Sciatic nerve (tissue), 2 donors: ENCODE results near the gene CST2. TPM values are rescaled to one million over a fixed set of nuclear protein-coding genes. Genes with fewer than 3 reads are reported as not detected.
"Not testable (repeated sequence)": the region's sequence is repeated elsewhere in the genome, so short reads cannot be mapped to it uniquely, and the experiment has no call there.

Experiments used
- ATAC-seq: fragments of 200-7000 bp; cut with Tn5 transposase; one replicate; pipeline ENCODE4 v1.9.1; 2020; ENCODE audit warnings: mild to moderate bottlenecking, moderate library complexity
- DNase-seq: peaks from one replicate; pipeline ENCODE4 v3.0.0-alpha.2; 2020; ENCODE audit warnings: low spot score
- intact Hi-C: fragments of 100-400 bp; cut with DNase I; formaldehyde crosslinking; loops from one replicate; pipeline ENCODE4 v1.14.2; 2022
- total RNA-seq: library from RNA; stranded (reverse); fragmentation: NEBNext Ultra II Directional; extraction: Animal tissue kit (Norgen Biotek cat#: 25700); gene quantifications from one replicate; pipeline ENCODE4 v1.2.1, GENCODE V29; 2021
- donor health status: DM: no; HTN: no; CAD: no.
- donor health status: DM: no; HTN: no; CAD: no.

Gene CST2
- not detected for total RNA-seq

DNA sequence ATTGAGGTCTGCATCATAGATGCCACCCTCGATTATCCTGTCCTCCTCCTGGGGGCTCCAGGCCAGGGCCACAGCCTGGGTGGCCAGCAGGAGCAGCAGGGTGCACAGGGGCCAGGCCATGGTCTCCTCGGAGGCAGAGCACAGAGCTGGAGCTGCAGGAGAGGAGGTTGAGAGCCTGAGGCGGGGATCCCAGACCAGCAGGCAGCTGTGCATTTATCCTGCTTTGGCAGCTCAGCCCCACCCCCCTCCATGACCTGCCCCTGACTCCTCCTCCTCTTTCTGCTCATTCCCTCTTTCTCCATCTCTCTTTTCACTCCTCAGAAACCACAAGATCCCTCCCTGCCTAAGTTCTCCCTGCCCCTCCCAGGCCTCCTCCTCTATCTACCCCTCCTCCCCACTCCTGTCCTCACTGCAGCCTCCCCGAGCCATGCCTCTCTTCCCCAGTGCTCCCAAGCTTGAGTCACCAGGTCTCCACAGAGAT is at the start of gene CST2:
CST2 (minus strand) TSS at position 189 of the 481 bp plus-strand sequence; CDS start at position 120, 69 bp downstream.
- intact Hi-C loops = no loop called here
- peak; percentile 16 for ATAC-seq
- no peak for DNase-seq

- DNase-seq (no peak), ATAC-seq (no peak)
- intact Hi-C loops = no loop called here
These were observed 49.2 kb upstream of the CST2 start for GRCh38 chr20:23875606-23876237.

GRCh38 chr20:23874747-23875146 is 48.2 kb upstream of the CST2 start:
- ATAC-seq (no peak), DNase-seq (no peak)
- intact Hi-C loops = no loop called here

- ATAC-seq = no peak
- no peak for DNase-seq
- intact Hi-C loops = no loop called here
These were observed 47.0 kb upstream of the CST2 start for GRCh38 chr20:23873370-23874015.

- intact Hi-C loops = no loop called here
- no peak for ATAC-seq
- DNase-seq = no peak
These were observed 45.5 kb upstream of the CST2 start for GRCh38 chr20:23872065-23872464.

GRCh38 chr20:23870461-23870860 is 43.9 kb upstream of the CST2 start:
- intact Hi-C loops = no loop called here
- no peak for DNase-seq
- ATAC-seq = no peak

DNA sequence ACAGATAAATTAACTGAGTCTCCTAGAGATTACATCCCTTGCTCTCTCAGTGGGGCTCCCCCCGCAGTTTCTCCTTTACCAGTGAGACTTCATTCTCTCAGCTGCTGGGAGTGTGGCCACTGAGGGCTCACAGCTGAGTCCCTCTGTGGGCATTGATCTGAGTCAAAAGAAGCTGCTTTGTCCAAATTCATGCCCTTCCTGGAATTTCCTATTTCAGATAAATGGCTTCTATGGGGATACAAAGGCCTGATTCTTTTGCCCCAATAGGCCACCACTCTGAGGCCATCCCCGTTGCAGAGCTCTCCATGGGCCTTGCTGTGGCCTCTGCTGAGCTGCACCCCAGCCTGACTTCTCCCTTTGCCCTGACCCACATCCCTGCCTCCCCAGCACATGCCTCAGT is 43.0 kb upstream of the CST2 start:
- DNase-seq (no peak), ATAC-seq (no peak)
- intact Hi-C loops = no loop called here

- DNase-seq (no peak), ATAC-seq (no peak)
- intact Hi-C loops = no loop called here
These were observed 41.8 kb upstream of the CST2 start for GRCh38 chr20:23868321-23868720.

DNA sequence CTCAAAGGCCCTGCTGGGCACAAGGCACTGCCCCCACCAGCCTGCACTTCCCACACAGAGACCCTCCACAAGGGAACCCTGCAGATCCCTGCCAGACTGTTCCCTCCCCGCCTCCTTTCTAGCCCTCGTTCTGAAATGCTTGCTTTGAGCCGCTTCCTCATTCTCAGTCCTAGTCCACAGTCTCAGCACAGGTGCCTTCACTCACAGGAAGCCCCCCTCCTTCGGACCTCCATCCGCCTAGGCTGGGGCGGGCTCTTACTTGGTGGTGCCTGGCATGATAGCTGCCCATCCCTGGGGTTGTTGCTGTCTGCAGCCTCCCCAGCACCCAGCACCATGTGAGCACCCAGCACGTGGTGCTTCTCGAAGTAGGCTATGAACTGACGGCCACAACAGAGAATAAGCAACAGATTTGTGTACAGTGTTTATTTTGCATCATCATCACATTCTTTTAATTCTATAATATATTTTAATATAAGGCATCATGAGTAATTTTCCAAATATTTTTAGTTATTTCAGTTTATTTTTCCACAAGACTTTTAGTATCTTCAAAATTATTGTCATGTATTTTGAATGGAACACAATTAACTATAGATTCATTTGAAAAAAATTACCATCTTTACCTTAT is 40.7 kb upstream of the CST2 start:
- ATAC-seq (no peak), DNase-seq (no peak)
- intact Hi-C loops = no loop called here

- intact Hi-C loops, DNase-seq: not testable (repeated sequence)
These were observed 34.2 kb upstream of the CST2 start for GRCh38 chr20:23860771-23861170.

DNA sequence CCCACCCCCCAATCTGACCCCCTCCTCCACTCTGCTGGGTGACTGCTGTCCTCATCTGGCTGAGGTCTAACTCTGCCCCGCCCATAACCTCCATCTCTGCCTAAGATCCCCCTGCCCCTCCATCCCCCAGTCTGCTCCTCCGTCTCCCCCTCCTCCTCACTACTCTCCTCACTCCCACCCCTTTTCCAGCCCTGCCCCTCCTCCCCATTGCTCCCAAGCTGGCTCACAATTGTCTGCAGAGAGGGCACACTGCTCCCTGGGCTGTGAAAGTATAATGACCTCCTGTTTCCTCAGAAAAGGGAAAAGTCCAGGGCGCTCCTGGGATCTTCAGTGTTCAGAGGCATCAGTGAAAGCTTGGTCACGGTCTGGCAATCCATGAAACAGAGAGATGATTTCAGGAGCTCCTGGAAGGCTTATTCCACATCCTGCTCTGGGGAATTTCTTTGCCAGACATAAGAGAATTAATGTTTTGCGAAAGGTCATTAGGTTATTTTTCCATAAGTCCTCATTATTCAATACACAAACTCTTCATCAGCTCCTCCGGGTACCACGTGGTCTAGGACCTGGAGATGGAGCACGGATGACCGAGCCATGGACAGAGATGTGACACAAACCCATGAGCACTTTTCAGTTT is 31.6 kb upstream of the CST2 start:
- ATAC-seq (no peak), DNase-seq (no peak)
- intact Hi-C loops = no loop called here

More at GRCh38 chr20:23860771-23861170, 34.2 kb upstream of the CST2 start:
- ATAC-seq = not testable (repeated sequence)

GRCh38 chr20:23856736-23857135 is 30.2 kb upstream of the CST2 start:
- DNase-seq (no peak), ATAC-seq (no peak)
- intact Hi-C loops = no loop called here

DNA sequence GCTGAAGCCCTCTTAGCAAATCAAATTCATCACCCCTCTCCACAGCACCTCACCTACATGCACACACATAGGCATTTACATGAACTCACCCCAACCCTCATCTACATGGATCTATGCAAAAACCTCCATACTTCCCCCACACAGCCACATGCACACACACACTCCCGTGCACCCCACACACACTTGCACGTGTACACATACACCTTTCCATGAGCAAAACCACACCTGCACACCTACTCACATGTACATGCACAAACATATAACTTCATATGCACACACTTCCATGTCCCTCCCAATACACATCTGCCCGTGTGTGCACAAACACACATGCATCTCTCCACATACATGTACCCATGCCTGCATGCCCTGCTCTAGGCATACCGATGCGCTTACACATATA is 29.7 kb upstream of the CST2 start:
- ATAC-seq = no peak
- DNase-seq = no peak
- intact Hi-C loops = no loop called here

GRCh38 chr20:23841693-23842092 is 15.2 kb upstream of the CST2 start:
- intact Hi-C loops = no loop called here
- ATAC-seq (no peak), DNase-seq (no peak)

- ATAC-seq (no peak), DNase-seq (no peak)
- intact Hi-C loops = no loop called here
These were observed 9.2 kb upstream of the CST2 start for GRCh38 chr20:23835716-23836115.

DNA sequence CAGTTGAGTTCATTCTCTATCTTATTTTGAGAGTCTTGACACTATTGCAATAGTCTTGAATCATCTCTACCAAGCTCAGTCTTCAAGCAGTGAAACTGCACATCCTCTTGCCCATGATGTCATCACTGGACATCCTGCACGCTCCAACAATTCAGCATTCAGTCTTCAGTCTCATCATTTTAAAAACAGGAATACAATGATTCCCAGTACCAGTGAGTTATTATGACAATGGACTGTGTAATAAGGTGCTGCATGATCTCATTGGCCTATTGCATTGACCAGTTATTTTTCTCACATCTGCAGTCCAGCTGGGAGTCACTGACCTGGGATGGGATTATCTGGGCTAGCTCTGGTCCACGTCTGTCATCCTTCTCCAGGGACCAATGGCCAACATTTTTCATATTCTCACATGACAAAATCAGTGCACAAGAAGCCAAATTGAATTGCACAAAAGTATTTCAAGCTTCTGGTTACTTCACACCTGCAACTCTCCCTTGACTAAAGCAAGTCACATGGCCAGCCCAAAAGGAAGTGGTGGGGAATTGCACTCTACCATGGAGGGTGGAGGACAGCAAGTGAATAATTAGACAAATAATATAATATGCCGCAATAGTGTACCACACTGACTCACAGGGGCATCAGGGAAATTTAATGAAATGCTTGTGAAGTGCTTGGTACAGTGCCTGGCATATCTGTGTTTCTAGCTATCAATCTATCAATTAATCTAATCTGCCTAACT is 6.4 kb upstream of the CST2 start:
- DNase-seq = no peak
- intact Hi-C loops = no loop called here
- ATAC-seq = no peak

GRCh38 chr20:23831961-23832360 is 5.4 kb upstream of the CST2 start:
- intact Hi-C loops, DNase-seq, ATAC-seq: not testable (repeated sequence)

DNA sequence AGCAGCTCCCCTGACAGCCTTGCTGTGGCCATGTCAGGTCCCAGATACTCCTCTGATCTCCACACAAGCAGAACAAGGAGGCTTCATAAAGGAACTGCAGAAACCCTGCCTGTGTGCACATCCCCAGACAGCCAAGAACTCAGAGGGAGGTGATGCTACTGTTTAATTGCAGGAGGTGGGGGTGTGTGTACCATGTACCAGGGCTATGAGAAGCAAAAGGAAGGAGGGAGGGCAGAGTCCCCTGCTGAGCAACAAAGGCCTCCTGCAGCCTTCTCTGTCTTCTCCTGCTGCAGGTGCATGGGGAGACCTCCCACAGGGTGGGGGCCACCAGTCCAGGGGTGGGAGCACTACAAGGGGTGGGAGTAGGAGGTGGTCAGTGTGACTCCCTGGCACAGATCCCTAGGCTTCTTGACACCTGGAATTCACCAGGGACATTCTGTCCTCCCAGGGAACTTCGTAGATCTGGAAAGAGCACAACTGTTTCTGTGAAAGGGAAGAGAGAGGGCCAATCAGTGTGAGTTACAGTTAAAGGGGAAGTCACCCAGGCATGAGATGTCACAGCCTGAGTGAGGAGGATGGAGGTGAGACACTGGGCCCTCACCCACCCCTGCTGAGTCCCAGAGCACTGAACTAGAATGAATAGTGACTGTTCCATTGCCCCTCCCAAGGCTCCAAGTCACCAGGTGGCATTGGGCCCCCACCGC is 2.8 kb downstream of the CST2 start:
- DNase-seq (no peak), ATAC-seq (no peak)
- intact Hi-C loops = no loop called here

DNA sequence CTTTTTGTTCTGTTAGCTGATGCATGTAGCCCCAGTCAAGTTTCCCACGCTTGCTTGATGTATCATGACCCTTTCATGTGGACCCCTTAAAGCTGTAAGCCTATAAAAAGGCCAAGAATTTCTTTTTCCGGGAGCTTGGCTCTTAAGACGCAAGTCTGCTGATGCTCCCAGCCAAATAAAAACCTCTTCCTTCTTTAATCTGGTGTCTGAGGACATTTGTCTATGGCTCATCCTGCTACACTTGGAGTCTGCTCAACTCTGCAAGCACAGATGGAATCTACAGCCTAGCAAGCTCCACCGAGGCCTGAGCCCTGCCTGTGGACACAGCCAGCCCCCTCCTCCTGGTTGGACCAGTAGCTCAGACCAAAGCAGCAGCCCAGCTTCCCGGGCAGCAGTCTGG is 3.4 kb downstream of the CST2 start:
- intact Hi-C loops = no loop called here
- ATAC-seq = no peak
- no peak for DNase-seq
